NCI-H345 (cell line): ENCODE data around the gene NTRK1.
A peak's percentile ranks its signal among the peaks of the same experiment; 100 is the strongest.

Source experiments
- DNase-seq: peaks from one replicate; lab custom pipeline; 2025; lab: John Stamatoyannopoulos, UW

Gene NTRK1

GRCh38 chr1:156838972-156839371 is 21.7 kb upstream of the NTRK1 start:
- peak; percentile 33 for DNase-seq

- peak; percentile 42 for DNase-seq
Measured at GRCh38 chr1:156839426-156840109, 21.1 kb upstream of the NTRK1 start.

GRCh38 chr1:156840186-156840897 is 20.3 kb upstream of the NTRK1 start:
- no peak for DNase-seq

- DNase-seq, result no peak
Measured at GRCh38 chr1:156840898-156841279, 19.8 kb upstream of the NTRK1 start.

GRCh38 chr1:156841295-156841855 is 19.3 kb upstream of the NTRK1 start:
- no peak for DNase-seq

GRCh38 chr1:156842618-156843300 is 17.9 kb upstream of the NTRK1 start:
- no peak for DNase-seq

- DNase-seq, result no peak
Measured at GRCh38 chr1:156844102-156844501, 16.6 kb upstream of the NTRK1 start.

GRCh38 chr1:156844638-156845037 is 16.0 kb upstream of the NTRK1 start:
- DNase-seq, result no peak

- DNase-seq, result no peak
Measured at GRCh38 chr1:156845055-156845952, 15.4 kb upstream of the NTRK1 start.

GRCh38 chr1:156845953-156846545 is 14.6 kb upstream of the NTRK1 start:
- DNase-seq, result no peak

- DNase-seq, result no peak
Measured at GRCh38 chr1:156846643-156847042, 14.0 kb upstream of the NTRK1 start.

- DNase-seq, result no peak
Measured at GRCh38 chr1:156847591-156848460, 12.8 kb upstream of the NTRK1 start.

GRCh38 chr1:156848461-156849150 is 12.1 kb upstream of the NTRK1 start:
- DNase-seq, result no peak

- DNase-seq, result no peak
Measured at GRCh38 chr1:156849151-156849496, 11.5 kb upstream of the NTRK1 start.

GRCh38 chr1:156851779-156852417 is 8.8 kb upstream of the NTRK1 start:
- DNase-seq, result peak; percentile 7

GRCh38 chr1:156852418-156852874 is 8.2 kb upstream of the NTRK1 start:
- DNase-seq, result peak; percentile 88

GRCh38 chr1:156853761-156854160 is 6.9 kb upstream of the NTRK1 start:
- no peak for DNase-seq

GRCh38 chr1:156854634-156855033 is 6.0 kb upstream of the NTRK1 start:
- no peak for DNase-seq

GRCh38 chr1:156856282-156856785 is 4.3 kb upstream of the NTRK1 start:
- DNase-seq, result no peak
